NCI-H524 (cell line): Measurements from ENCODE around the gene IL6ST.
"Not testable (repeated sequence)": the region's sequence is repeated elsewhere in the genome, so short reads cannot be mapped to it uniquely, and the experiment has no call there.

Experiments used
- DNase-seq, 2 experiments: peaks; one replicate each; lab custom pipeline; 2025; lab: John Stamatoyannopoulos, UW

The IL6ST gene

GRCh38 chr5:55965525-55965924 is 29.2 kb downstream of the IL6ST start:
- DNase-seq, result no peak

- no peak for DNase-seq
Measured at GRCh38 chr5:55960779-55961178, 34.0 kb downstream of the IL6ST start.

GRCh38 chr5:55959208-55959607 is 35.6 kb downstream of the IL6ST start:
- no peak for DNase-seq

GRCh38 chr5:55941154-55941553 is 53.6 kb downstream of the IL6ST start:
- DNase-seq, result not testable (repeated sequence)

- not testable (repeated sequence) for DNase-seq
Measured at GRCh38 chr5:55937598-55937997, 57.2 kb downstream of the IL6ST start.

- peak; percentile 66 to 70 for DNase-seq
Measured at GRCh38 chr5:55936100-55936693, 58.6 kb downstream of the IL6ST start.

GRCh38 chr5:55935371-55935770 is 59.4 kb downstream of the IL6ST start:
- DNase-seq, result no peak

- DNase-seq, result no peak
Measured at GRCh38 chr5:55934720-55935119, 60.0 kb downstream of the IL6ST start.

GRCh38 chr5:55934115-55934613 is 60.6 kb downstream of the IL6ST start:
- DNase-seq, result no peak

GRCh38 chr5:55933377-55934114 is 61.2 kb downstream of the IL6ST start:
- no peak for DNase-seq

DNA sequence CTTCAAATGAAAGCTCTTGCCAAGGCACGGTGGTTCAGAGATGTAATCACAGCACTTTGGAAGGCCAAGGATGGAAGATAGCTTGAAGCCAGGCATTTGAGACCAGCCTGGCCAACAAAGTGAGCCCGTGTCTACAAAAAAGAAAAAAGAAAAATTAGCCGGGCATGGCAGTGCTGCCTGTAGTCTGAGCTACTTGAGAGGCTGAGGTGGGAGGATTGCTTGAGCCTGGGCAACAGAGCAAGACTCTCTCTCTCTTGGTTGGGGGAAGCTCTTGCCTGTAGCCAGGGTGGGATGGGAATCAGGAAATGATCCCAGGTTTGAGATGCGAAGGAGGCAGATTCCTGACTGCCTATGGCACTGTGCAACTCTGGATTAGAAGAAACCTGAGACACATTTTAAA is 62.1 kb downstream of the IL6ST start:
- DNase-seq, result no peak

- DNase-seq, result no peak
Measured at GRCh38 chr5:55929020-55929799, 65.6 kb downstream of the IL6ST start.

GRCh38 chr5:55927861-55928655 is 66.7 kb downstream of the IL6ST start:
- DNase-seq, result no peak

GRCh38 chr5:55926476-55926875 is 68.3 kb downstream of the IL6ST start:
- peak in 1 of 2 experiments; percentile 19 for DNase-seq

GRCh38 chr5:55925712-55926111 is 69.1 kb downstream of the IL6ST start:
- no peak for DNase-seq

- no peak for DNase-seq
Measured at GRCh38 chr5:55925181-55925580, 69.6 kb downstream of the IL6ST start.

DNA sequence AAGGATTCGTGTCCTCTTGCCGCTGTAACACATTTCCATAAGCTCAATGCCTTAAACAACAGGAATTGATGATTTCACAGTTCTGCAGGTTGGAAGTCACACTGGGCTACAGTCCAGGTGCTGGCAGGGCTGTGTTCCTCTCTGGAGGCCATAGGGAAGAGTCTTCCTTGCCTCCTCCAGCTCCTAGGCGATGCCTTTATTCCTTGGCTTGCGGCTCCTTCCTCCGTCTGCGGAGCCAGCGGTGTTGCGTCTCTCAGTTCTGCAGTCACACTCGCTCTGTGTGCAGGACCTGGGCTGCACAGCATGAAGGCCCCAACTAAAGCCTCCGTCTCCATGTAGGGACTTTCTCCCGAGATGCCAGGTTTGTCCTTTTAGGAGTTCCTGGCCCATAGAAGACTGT is 70.0 kb downstream of the IL6ST start:
- no peak for DNase-seq

- no peak for DNase-seq
Measured at GRCh38 chr5:55923865-55924500, 70.8 kb downstream of the IL6ST start.

GRCh38 chr5:55923177-55923771 is 71.5 kb downstream of the IL6ST start:
- DNase-seq, result no peak

DNA sequence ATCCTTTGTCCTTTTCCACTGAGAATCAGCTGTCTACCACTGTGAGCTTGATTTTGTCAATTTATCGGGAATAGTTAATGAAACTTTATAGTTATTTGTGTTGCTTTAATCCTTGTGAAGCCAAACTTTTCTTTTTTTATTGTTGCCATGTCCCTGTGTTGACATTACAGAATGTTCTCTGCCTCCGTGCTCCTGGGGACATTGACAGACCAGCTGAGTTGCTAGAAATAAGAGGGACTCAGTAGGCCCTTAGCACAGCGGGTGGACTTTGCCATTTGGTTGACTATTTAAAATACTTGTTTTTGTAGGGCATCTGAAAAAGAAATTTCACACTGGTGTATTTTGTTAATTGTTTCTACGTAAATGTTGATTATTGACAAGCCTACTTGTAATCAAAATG is 73.1 kb downstream of the IL6ST start:
- no peak for DNase-seq

DNA sequence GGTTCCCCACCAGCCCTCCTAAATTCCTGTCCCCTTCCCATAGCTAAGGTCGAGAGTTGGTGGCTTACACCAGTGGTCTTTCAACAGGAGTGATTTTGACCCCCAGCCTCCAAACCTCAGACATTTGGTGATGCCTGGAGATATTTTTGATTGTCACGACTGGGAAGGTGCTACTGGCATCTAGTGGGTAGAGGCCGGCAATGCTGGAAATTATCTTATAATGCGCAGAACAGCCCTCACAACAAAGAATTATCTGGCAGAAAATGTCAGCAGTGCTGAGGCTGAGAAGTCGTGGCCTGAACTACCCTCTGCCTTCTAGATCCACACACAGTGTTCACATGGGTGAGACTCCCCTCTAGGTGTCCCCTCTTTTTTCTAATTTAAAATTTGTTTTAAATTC is 74.0 kb downstream of the IL6ST start:
- DNase-seq, result peak; percentile 21 to 37
